H7 (cell line): Measurements from ENCODE around the gene B3GALT5. TPM values are rescaled to one million over a fixed set of nuclear protein-coding genes. Genes with fewer than 3 reads are reported as not detected.

Experiments used
- DNase-seq: peaks from one replicate; pipeline ENCODE4 v3.0.0; 2012
- H3K27me3 ChIP-seq: 2 replicates; pipeline ENCODE4 v1.6.0; 2011; ENCODE audit warnings: mild to moderate bottlenecking, low read length; ENCODE audit not compliant: control insufficient read depth, insufficient read depth
- H3K36me3 ChIP-seq: replicated peaks from 2 replicates; pipeline ENCODE4 v1.5.1; 2011; ENCODE audit warnings: low read length; ENCODE audit not compliant: control insufficient read depth, insufficient read depth
- H3K4me3 ChIP-seq: 2 replicates; pipeline ENCODE4 v1.5.1; 2011; ENCODE audit warnings: low read depth, mild to moderate bottlenecking, control low read depth, low read length, moderate library complexity; ENCODE audit not compliant: insufficient read depth
- total RNA-seq: library from RNA; depleted of rRNA; stranded (reverse); fragments of >200 nt; shearing (Covaris generic); gene quantifications from 2 replicates; pipeline ENCODE4 v1.2.3, GENCODE V29; 2014

B3GALT5 gene
- total RNA-seq, 1 experiment from 2014 or later, result 3.7 TPM

DNA sequence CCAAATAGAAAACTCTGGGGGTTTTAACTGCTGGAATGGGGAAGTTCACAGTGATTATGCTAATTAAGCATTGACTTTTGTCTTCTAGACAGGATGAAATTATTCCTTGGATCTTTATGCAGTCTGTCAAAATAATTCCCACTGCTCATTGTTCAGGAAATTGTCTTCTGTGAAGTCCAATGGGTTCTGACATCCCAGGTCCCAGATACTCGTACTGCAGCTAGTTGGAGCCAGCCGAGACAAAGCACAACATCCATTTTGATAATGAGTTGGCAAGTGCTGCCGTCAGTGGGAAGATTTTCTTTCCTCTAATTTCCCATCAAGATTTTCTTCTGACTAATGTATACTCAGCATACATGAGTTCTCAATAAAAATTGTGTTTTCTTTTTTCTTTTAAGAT lies 17.3 kb upstream of the B3GALT5 start:
- H3K27me3 ChIP-seq, result no peaks in the 10 kb centered on the region
- no peak overlapping the region for H3K4me3 ChIP-seq
- H3K36me3 ChIP-seq, result no peaks in the 10 kb centered on the region
- no peak for DNase-seq

DNA sequence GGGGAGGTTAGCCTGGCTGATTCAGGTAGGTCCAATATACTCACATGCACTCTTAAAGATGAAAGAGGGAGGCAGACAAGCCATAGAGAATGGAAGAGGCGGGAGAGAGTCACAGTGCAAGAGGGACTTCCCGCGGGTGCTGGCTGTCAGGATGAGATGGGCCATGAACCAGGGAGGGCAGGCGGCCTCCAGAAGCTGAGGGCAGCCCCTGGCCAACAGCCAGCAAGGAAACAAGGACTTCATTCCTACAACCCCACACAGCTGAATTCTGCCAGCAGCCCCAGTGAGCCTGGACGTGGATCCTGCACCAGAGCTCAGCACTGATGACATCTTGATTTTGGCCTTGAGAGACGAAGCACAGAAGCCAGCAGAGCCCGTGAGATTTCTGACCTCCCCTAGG lies 15.1 kb upstream of the B3GALT5 start:
- no peak for DNase-seq
- Histone ChIP-seq H3K4me3 (no peak overlapping the region), H3K36me3 (no peaks in the 10 kb centered on the region), H3K27me3 (no peaks in the 10 kb centered on the region)

DNA sequence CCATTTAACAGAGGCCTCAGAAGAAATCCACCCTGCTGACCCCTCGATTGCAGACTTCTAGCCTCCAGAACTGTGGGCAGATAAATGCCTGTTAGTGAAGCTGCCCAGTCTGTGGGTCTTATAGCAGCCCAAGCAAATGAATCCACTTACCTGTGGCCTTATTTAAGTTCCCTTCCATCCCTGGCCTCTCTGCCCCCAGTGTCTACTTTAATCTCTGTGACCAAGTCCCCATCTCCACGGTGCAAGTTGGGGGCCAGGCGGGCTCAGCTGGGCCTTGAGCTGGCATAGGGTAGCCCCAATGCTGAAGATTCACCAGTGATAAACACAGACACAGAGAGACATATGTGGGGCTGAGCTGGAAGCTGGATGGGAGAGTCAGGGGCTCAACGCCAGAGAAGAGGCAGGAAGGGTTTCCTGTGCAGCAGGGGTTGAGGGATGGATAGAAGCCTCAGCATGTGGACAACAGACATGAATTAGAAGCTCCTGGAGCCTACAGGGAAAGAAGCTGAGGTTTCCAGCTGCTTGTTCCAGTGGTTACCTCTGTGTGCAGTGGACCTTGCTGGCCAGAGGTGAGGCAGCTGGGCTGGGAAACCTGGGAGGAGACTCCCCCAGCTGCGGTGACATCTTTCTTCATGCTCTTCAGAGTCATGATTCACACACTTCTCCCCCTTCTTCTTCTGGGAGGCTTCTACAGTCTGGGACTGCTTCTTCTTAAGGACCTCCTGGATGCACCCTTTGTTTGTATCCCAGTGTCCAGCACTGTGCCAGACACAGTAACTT lies 13.4 kb upstream of the B3GALT5 start:
- no peaks in the 10 kb centered on the region for H3K36me3 ChIP-seq
- no peak overlapping the region for H3K4me3 ChIP-seq
- no peaks in the 10 kb centered on the region for H3K27me3 ChIP-seq

DNA sequence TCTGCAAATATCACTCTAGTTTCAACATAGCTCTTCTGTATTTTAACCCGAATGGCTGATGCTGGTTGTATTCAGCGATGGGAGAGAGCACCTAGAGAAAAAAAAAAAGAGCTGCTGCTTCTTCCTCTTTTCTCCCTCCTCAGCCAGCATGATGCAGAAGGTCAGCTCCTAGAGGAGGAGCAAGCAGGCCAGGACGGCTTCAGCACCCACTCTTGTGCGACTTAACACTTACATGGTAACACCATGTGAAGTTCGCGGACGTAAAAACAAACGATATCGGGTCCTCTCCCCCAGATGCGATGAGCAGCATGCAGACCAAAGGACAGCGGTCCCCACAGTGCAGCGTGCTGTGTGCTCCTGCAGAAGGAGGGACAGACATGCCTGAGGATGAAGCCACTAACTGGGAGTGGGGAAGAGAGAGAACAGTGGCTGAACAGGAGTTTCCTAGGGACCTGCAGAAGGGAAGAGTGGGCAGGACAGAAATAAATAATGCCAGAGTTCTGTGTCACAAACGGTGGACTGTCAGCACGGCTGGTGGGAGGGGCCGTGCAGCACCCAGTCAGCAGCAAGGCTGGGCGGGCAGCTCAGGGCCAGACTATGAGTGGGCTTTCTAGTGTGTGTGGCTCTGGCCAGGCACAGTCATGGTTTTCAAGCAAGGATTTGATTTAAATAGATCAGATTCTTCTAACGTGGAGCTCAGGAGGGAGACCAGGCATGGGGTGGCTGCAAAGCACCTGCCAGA lies 11.4 kb upstream of the B3GALT5 start:
- Histone ChIP-seq H3K4me3 (no peak overlapping the region), H3K36me3 (no peaks in the 10 kb centered on the region), H3K27me3 (no peaks in the 10 kb centered on the region)
- no peak for DNase-seq

More for the DNA sequence above, 13.4 kb upstream of the B3GALT5 start:
- DNase-seq, result no peak

DNA sequence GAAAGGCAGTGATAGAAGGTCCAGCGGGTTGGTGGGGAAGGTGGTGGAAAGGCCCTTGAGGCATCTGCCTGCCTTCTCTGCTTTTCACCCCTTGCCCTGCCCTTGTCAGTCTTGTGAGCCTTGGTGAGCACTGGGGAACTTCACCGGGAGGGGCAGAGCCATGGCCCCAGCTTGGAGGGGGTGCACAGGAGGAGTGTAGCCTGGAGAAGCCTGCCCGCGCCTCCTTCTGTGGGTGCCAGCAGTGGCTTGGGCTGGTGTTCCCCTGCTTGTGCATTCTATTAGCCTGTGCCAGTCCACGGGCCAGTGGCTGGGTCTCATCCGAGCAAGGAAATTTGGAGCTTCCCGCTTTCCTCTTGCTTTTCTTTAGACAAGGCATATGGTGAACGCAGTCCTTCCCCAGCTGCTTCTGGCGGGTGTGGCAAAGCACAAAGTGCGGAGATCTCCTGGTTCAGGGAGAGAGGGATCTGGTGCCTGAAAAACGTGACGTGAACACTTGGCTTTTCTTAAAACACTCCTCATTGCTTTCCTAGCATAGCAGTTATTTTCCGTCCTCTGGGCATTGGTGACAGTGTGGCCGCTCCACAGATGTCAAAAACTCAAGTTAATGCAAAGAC lies 10.6 kb upstream of the B3GALT5 start:
- no peak overlapping the region for H3K4me3 ChIP-seq
- DNase-seq, result no peak
- H3K27me3 ChIP-seq, result no peaks in the 10 kb centered on the region
- H3K36me3 ChIP-seq, result no peaks in the 10 kb centered on the region

DNA sequence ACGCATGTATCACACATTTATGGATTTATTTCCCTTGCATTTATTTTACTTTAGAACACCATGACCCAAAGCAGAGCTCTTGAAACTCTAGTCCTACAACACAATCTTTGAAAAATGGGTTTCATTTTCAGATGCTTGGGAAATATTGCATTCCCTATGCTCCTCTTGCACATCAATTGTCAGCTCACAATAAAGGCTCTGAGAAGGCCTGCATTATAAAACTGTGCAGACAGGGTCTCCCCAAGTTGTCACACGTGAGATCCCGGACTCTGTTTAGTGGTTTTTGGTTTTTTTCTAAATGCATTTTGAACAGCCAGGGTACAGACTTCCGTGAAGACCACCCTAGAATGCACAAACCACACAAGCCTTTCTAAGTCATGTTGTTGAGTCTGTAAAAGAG lies 9.9 kb upstream of the B3GALT5 start:
- Histone ChIP-seq H3K27me3 (no peaks in the 10 kb centered on the region), H3K4me3 (no peak overlapping the region)
- no peak for DNase-seq

DNA sequence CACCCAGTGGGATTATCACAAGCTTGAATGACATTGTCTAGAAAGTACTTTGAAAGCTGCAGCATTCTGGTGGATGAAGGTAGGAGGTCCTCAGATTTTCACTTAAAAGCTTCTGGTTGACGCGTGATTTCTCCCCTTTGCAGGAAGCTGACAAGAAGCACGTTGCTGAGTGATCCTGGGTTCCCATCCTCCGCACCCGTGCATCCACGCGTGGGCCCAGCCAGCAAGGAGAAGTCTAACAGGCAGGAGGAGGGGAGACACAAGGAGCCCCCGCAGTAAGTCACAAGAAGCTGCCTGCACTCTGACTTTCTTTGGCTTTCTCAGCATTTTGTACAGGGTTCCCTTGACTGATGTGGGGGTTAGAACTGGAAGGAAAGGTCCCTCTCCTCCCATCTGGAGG lies 7.8 kb upstream of the B3GALT5 start:
- Histone ChIP-seq H3K27me3 (no peaks in the 10 kb centered on the region), H3K4me3 (no peak overlapping the region), H3K36me3 (no peaks in the 10 kb centered on the region)
- no peak for DNase-seq

More for the DNA sequence above, 9.9 kb upstream of the B3GALT5 start:
- no peaks in the 10 kb centered on the region for H3K36me3 ChIP-seq

DNA sequence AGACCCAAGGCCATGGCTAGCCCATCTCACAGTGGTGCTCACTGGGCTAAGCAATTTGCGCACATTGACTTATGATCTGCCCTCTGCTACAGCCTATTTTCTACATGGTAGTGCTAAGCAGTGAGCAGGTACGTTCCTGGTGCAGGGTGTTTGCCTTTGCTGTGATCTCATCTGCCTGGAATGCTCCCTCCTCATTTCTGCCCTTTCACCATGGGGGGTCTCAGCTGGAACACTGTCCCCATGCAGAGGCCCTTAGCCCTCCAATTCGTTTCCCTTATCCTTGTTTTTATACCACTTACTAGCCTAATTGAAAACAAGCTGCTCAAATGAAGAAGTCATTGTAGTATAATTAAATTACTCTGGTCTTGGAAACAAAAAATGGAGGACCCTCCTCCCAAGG lies 2.0 kb upstream of the B3GALT5 start:
- H3K4me3 ChIP-seq, result no peak overlapping the region
- DNase-seq, result peak; percentile 86
- H3K36me3 ChIP-seq, result peaks cover 2% of the 10 kb centered on the region; the same call in 1 of the 2 replicates
- H3K27me3 ChIP-seq, result no peaks in the 10 kb centered on the region

DNA sequence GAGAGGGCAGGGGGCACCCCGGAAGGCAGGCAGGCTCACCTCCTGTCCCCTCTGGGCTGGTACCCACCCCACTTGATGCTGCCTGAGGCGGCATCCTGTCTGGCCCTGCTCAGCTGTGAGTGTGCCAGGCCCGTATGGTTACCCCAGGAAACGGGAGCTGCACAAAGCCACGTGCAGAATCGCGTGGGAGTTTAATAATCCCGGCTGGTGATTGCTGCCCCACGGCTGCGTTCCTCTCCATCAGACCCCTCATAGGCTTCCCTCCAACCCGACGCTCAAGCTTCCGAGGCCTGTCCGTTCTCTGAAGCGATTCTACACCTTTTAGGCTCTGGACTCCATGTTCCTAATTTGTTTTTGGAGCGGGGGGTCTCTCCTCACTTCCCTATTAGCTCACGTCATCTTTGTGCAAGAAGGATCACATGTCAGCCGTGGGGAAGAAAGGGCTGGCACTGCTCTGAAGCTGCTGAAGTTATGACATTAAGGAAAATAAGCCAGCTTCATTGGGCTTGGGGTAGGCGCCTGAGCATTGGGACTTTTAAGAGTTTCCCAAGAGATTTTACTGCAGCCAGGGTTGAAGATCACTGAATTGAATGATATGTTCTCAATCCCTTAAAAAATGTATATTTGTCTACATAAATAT lies 1.1 kb upstream of the B3GALT5 start:
- Histone ChIP-seq H3K4me3 (peak overlapping the region; percentile 56), H3K36me3 (peaks cover 2% of the 10 kb centered on the region; the same call in 1 of the 2 replicates), H3K27me3 (no peaks in the 10 kb centered on the region)
- DNase-seq, result peak; percentile 53

DNA sequence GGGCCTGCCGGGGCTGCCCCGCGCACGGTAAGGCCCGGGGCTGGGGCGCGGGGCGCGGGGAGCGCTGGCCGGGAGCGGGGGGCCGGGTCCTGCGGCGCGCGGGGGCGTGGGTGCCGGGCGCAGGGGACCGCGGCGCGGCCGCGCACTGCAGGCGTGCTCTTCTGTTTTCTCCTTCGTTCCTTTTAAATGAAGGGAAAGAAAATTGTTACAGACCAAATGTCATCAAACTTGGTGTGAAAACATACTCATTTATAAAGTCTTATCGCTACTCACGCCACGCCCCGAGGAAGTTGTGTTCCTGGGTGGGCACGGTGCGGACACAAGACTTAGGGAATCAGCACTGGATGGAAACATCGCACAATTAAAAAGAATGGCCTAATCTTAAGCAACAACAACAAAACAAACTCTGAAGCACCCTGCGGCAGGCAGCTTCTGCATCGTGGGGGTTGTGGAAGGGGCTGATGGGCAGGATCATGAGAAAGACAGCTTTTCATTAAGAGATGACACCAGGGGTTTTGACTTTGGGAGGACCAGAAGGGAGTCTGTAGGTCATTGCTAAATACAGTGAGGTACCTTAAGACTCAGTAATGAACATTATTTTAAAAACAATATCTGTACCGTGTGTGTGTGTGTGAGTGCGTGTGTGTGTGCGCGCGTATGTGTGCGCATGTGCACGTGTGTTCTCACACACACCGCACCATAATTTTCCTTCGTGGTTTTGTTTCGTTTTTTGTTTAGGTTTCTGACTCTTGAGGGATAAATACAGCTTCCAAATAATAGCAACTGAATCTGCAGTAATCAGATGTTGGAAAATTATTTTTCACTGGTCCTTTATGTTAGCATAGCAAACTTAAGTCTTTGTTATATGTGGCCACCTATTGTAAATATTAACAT lies 548 bp downstream of the B3GALT5 start:
- Histone ChIP-seq H3K4me3 (peak overlapping the region; percentile 56), H3K27me3 (no peaks in the 10 kb centered on the region), H3K36me3 (peaks cover 3% of the 10 kb centered on the region; the same call in 1 of the 2 replicates)
- no peak for DNase-seq

DNA sequence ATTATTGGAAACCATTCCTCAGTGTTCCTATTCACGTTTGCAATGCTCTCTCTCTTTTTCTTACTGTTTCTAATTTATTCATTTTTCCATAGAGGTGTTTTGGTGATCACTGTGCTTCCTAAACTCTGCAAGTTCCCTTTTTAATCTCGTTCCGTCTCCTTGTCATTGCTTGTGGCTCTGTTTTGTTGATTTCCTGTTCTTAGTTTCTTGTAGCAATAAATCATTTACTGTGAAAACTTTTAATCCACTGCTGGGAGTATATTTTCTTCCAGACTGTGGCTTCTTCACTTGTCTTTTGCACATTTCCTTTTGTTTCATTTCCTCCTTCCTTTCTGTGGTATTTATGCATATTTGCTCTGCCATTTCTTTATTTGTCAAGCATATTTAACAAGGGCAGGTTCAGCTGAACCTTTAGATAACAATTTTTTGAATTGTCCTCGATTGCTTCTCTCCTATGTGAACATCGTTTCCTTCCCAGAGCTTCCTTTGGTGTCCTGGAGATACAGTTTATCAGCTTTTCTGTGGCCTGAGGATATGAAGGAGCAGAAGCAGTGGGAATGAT lies 3.6 kb downstream of the B3GALT5 start:
- no peaks in the 10 kb centered on the region for H3K27me3 ChIP-seq
- H3K4me3 ChIP-seq, result no peak overlapping the region
- DNase-seq, result no peak
- H3K36me3 ChIP-seq, result peaks cover 3% of the 10 kb centered on the region; the same call in 1 of the 2 replicates

DNA sequence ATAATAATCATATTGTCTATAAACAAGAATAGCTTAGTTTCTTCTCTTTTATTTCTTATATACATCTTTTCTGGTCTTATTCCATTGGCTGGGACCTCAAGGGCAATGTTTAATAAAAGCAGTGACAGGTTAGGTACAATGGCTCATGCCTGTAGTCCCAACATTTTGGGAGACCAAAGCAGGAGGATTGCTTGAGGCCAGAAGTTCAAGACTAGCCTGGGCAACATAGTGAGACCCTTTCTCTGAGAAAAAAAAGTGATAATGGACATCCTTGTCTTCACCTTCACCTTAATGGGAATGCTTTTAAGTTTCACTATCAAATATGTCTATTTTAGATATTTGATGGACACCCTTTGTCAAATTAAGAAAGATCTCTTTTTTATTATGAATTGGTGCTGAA lies 8.1 kb downstream of the B3GALT5 start:
- H3K4me3 ChIP-seq, result no peak overlapping the region
- H3K36me3 ChIP-seq, result 0 out of 2 replicates have a peak, but pooled peaks cover 1% of the 10 kb centered on the region
- DNase-seq, result no peak
- H3K27me3 ChIP-seq, result no peaks in the 10 kb centered on the region

DNA sequence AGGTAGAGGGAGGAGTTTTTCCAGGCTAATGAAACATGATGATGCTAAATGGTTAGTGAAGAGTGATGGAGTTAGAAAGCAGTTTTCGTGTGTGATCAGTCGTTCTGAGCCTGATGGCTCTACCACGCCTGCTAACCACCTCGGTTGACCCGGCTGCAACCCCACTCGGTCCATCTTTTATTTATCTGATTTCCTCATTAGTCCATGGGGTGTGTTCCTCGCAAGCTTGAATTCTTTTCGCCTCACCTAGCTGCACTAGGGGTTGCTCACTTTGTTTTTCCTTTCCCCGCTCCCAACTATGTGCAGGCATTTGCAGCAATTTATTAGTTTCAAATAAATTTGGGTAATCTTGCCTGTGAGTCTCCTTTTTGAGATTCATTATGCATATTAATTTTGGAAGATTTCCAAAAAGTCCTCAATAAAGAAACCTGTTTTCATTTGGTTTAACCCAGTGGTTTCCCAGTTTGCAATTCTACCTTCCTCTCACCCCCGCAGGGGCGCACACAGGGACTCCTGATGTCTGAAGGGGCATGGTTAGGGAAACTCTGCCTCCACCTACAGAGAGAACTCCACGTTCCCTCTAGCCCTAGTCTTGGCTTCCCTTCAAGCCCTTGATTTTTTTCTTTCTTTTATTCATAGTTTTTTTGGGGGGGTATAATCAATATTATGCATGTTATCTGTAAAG lies 12.6 kb downstream of the B3GALT5 start:
- H3K27me3 ChIP-seq, result no peaks in the 10 kb centered on the region
- no peaks in the 10 kb centered on the region for H3K36me3 ChIP-seq
- no peak overlapping the region for H3K4me3 ChIP-seq
- DNase-seq, result no peak
